ENCODE data around the gene ABCA13.

DNA sequence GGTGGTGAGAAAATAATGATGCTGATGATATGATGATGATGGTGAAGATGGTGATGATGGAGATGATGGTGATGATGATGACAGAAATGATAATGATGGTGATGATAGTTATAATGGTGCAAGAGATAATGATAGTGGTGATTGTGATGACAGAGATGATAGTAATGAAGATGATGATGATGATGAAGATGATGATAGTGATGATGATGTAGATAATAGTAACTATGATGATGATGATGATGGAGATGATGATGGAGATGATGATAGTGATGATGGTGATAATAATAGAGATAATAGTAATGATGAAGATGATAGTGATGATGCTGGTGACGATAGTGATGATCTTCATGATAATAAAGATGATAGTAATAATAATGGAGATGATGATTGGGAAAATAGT is 22.2 kb downstream of the ABCA13 start:
- TF ChIP-seq, protein P1, sequence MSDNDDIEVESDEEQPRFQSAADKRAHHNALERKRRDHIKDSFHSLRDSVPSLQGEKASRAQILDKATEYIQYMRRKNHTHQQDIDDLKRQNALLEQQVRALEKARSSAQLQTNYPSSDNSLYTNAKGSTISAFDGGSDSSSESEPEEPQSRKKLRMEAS (IDR thresholded peaks at IDR 0.05): no peak
- TF ChIP-seq EP300 (IDR thresholded peaks at IDR 0.05; ENCODE audit: borderline replicate concordance) (no peak), NFIC (IDR thresholded peaks at IDR 0.05) (no peak), TAF1 (IDR thresholded peaks at IDR 0.05; ENCODE audit: low read depth) (no peak)
- TF ChIP-seq, protein P2, sequence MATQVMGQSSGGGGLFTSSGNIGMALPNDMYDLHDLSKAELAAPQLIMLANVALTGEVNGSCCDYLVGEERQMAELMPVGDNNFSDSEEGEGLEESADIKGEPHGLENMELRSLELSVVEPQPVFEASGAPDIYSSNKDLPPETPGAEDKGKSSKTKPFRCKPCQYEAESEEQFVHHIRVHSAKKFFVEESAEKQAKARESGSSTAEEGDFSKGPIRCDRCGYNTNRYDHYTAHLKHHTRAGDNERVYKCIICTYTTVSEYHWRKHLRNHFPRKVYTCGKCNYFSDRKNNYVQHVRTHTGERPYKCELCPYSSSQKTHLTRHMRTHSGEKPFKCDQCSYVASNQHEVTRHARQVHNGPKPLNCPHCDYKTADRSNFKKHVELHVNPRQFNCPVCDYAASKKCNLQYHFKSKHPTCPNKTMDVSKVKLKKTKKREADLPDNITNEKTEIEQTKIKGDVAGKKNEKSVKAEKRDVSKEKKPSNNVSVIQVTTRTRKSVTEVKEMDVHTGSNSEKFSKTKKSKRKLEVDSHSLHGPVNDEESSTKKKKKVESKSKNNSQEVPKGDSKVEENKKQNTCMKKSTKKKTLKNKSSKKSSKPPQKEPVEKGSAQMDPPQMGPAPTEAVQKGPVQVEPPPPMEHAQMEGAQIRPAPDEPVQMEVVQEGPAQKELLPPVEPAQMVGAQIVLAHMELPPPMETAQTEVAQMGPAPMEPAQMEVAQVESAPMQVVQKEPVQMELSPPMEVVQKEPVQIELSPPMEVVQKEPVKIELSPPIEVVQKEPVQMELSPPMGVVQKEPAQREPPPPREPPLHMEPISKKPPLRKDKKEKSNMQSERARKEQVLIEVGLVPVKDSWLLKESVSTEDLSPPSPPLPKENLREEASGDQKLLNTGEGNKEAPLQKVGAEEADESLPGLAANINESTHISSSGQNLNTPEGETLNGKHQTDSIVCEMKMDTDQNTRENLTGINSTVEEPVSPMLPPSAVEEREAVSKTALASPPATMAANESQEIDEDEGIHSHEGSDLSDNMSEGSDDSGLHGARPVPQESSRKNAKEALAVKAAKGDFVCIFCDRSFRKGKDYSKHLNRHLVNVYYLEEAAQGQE (IDR thresholded peaks at IDR 0.05; ENCODE audit: low read depth): no peak

All from Ishikawa (cell line).